Glomerular visceral epithelial cell (primary cell): ENCODE data around the gene P4HTM.

Experiments
- DNase-seq: peaks from one replicate; pipeline ENCODE4 v3.0.0-alpha.2; 2016; ENCODE audit errors: extremely low spot score

Gene P4HTM

GRCh38 chr3:48989796-48990635 lies at the start of gene P4HTM:
P4HTM (plus strand) TSS chr3:48990241; CDS start chr3:48990257, 16 bp downstream.
- DNase-seq, result peak; percentile 93

GRCh38 chr3:48945432-48945831 lies 44.6 kb upstream of the P4HTM start:
- DNase-seq, result no peak

- no peak for DNase-seq
These were observed 44.0 kb upstream of the P4HTM start for GRCh38 chr3:48945891-48946549.

- no peak for DNase-seq
These were observed 40.7 kb upstream of the P4HTM start for GRCh38 chr3:48949376-48949717.

- no peak for DNase-seq
These were observed 40.0 kb upstream of the P4HTM start for GRCh38 chr3:48950051-48950450.

GRCh38 chr3:48951764-48952163 lies 38.3 kb upstream of the P4HTM start:
- DNase-seq, result no peak

- DNase-seq, result peak; percentile 17
These were observed 37.4 kb upstream of the P4HTM start for GRCh38 chr3:48952510-48953118.

- DNase-seq, result no peak
These were observed 32.9 kb upstream of the P4HTM start for GRCh38 chr3:48957006-48957705.

- no peak for DNase-seq
These were observed 29.1 kb upstream of the P4HTM start for GRCh38 chr3:48960841-48961413.

GRCh38 chr3:48962340-48962739 lies 27.7 kb upstream of the P4HTM start:
- DNase-seq, result no peak

GRCh38 chr3:48962939-48963338 lies 27.1 kb upstream of the P4HTM start:
- DNase-seq, result no peak

- DNase-seq, result no peak
These were observed 26.4 kb upstream of the P4HTM start for GRCh38 chr3:48963591-48963990.

GRCh38 chr3:48966367-48966766 lies 23.7 kb upstream of the P4HTM start:
- no peak for DNase-seq

GRCh38 chr3:48966876-48967361 lies 23.1 kb upstream of the P4HTM start:
- DNase-seq, result no peak

GRCh38 chr3:48970586-48970985 lies 19.5 kb upstream of the P4HTM start:
- no peak for DNase-seq

- no peak for DNase-seq
These were observed 15.8 kb upstream of the P4HTM start for GRCh38 chr3:48974076-48974864.

- no peak for DNase-seq
These were observed 10.6 kb upstream of the P4HTM start for GRCh38 chr3:48979451-48979850.

GRCh38 chr3:48980295-48980694 lies 9.7 kb upstream of the P4HTM start:
- DNase-seq, result no peak

GRCh38 chr3:48982016-48982415 lies 8.0 kb upstream of the P4HTM start:
- no peak for DNase-seq

- DNase-seq, result no peak
These were observed 7.4 kb upstream of the P4HTM start for GRCh38 chr3:48982686-48983085.

- no peak for DNase-seq
These were observed 6.9 kb upstream of the P4HTM start for GRCh38 chr3:48983096-48983495.
